OCI-LY1 (cell line): ENCODE results near the gene RABGEF1.

Experiments used
- CTCF ChIP-seq: fragments of 200-600 bp; sonication (generic), shearing (Covaris generic); IDR thresholded peaks from 2 replicates; pipeline ENCODE4 v1.5.1; 2017; ENCODE audit warnings: mild to moderate bottlenecking, antibody characterized with exemption, low read length, moderate library complexity, mixed read lengths
- EZH2 ChIP-seq: fragments of 200-600 bp; sonication (generic), shearing (Covaris generic); IDR thresholded peaks from 2 replicates; pipeline ENCODE4 v1.8.0; 2017; ENCODE audit warnings: borderline replicate concordance, mixed run types, mild to moderate bottlenecking, antibody characterized with exemption, low read length, moderate library complexity, mixed read lengths

DNA sequence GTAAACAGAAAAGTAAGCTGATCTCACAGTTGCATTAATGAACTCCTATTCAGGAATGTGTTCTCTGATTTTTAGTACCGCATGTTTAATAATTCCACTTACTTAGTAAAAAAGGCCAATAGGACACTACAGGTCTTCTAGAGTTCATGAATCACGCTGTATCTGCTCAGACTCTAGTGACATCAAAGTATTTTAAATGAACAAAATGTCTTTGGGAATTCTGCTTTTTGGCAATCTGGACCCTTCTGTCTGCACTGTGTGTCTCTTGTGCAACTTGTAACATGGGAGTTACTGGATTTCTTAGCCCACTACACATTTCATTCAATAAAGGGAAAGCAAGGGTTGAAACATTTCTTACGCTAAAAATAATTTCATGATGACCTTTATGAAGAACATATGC, 50.2 kb downstream of the RABGEF1 start:
- TF ChIP-seq CTCF (no peak), EZH2 (no peak)
